Stomach (tissue), 9 donors: ENCODE data around the gene RRAS2. TPM values are rescaled to one million over a fixed set of nuclear protein-coding genes. Genes with fewer than 3 reads are reported as not detected.

Source experiments
- DNase-seq, 2 donors: peaks; one replicate each; pipeline versions ENCODE4 v3.0.0 to v3.0.0-alpha.2; 2013 to 2019
- H3K27ac ChIP-seq, 5 donors: fragments of 200-600 bp in 4 of 5; sonication (generic) in 4 of 5; one replicate each; pipeline ENCODE4 v1.5.1; 2013 to 2019; ENCODE audit warnings: mild to moderate bottlenecking in 1 of 5, moderate library complexity in 1 of 5
- H3K27me3 ChIP-seq, 3 donors: fragments of 200-600 bp; sonication (generic); one replicate each; pipeline ENCODE4 v1.5.1; 2017 to 2019; ENCODE audit warnings: mixed run types in 1 of 3
- H3K36me3 ChIP-seq, 4 donors: fragments of 200-600 bp; sonication (generic); 1 replicate in 3 of 4; 2 replicates in 1 of 4; pipeline ENCODE4 v1.5.1; 2016 to 2019
- H3K4me1 ChIP-seq, 4 donors: fragments of 200-600 bp; sonication (generic); one replicate each; pipeline ENCODE4 v1.5.1; 2016 to 2019
- H3K4me3 ChIP-seq, 4 donors: fragments of 200-600 bp; sonication (generic) in 3 of 4; one replicate each; pipeline ENCODE4 v1.5.1; 2016 to 2019; ENCODE audit warnings: mild to moderate bottlenecking in 1 of 4
- H3K9me3 ChIP-seq, 4 donors: fragments of 200-600 bp; sonication (generic); one replicate each; pipeline ENCODE4 v1.5.1; 2016 to 2019
- CTCF ChIP-seq, 7 experiments: fragments of 450-650 bp in 4 of 7; fragments of 200-600 bp in 3 of 7; sonication (generic) in 3 of 7; IDR thresholded peaks; one replicate each; pipeline ENCODE4 v1.5.1; 2016 to 2019; ENCODE audit warnings: antibody characterized with exemption in 7 of 7, control low read depth in 2 of 7, mild to moderate bottlenecking in 1 of 7
- EP300 ChIP-seq: sonication (generic); formaldehyde crosslinking; IDR thresholded peaks from one replicate; pipeline ENCODE4 v1.6.1; 2017; ENCODE audit warnings: antibody characterized with exemption
- POLR2A ChIP-seq, 4 donors: fragments of 450-650 bp; IDR thresholded peaks; one replicate each; pipeline ENCODE4 v1.6.1; 2016; ENCODE audit warnings: antibody characterized with exemption in 4 of 4, control low read depth in 2 of 4, mild to moderate bottlenecking in 1 of 4, moderate library complexity in 1 of 4
- POLR2AphosphoS5 ChIP-seq, 3 donors: sonication (generic); formaldehyde crosslinking; IDR thresholded peaks; one replicate each; pipeline ENCODE4 v1.6.1; 2016; ENCODE audit warnings: antibody characterized with exemption in 3 of 3
- WGBS, 5 donors: extraction: QIAGEN DNeasy Blood & Tissue Kit in 3 of 5; methylation state at CpG; one replicate each; pipeline versions ENCODE4 v1.1.5 to v1.1.7; 2013 to 2018; 5-methylcytosine and 5-hydroxymethylcytosine counted together
- intact Hi-C: fragments of 100-400 bp; cut with DNase I; formaldehyde crosslinking; loops from one replicate; pipeline ENCODE4 v1.15.1; 2023; ENCODE audit warnings: low total_unique reads
- polyA plus RNA-seq, 3 donors: library from polyadenylated mRNA; stranded (reverse); fragments of 200-250 nt; gene quantifications; one replicate each; pipeline ENCODE4 v1.2.3, GENCODE V29; 2013
- total RNA-seq, 5 donors: library from RNA; depleted of rRNA; stranded (reverse); fragments of >200 nt; gene quantifications; one replicate each; pipeline versions ENCODE4 v1.1.0 to v1.2.3, GENCODE V29; 2014 to 2016
- donor health status: healthy with polysubstance abuse.
- donor health status: Bipolar disorder and iron deficiency.
- donor health status: healthy.

The RRAS2 gene
- total and polyA plus RNA-seq, 8 donors, result 1.2 to 65.0 (median 19.3) TPM

DNA sequence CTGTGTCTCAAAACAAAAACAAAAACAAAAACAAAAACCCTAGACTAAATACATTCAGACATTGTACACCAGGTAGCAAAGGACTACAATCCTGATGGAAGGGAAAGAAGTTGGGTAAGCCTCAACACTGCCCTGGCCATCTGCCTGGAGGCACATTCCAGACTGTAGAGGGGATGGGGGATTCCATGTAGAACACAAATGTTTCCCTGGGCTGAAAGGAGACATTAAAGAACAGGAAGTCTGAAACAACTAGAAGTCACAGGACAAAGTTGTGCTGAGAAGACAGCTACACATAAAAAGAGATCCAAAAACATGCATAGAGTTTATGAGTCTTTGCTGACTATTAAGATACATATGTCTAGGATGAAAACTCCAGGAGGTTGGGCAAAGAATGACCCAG, 83.9 kb downstream of the RRAS2 start:
- intact Hi-C loops, result no loop called here
- peaks cover 0 to 14% (median 6%) of the 10 kb centered on the region in 4 donors for H3K36me3 ChIP-seq
- DNase-seq, result no peak
- H3K4me3 ChIP-seq, result no peak overlapping the region
- no peaks in the 10 kb centered on the region for H3K27me3 ChIP-seq
- H3K9me3 ChIP-seq, result no peaks in the 10 kb centered on the region
- H3K4me1 ChIP-seq, result peaks cover 0 to 9% (median 0%) of the 10 kb centered on the region in 4 donors
- TF ChIP-seq POLR2A (IDR thresholded peaks at IDR 0.05) (no peak), CTCF (IDR thresholded peaks at IDR 0.05) (no peak), EP300 (no peak), POLR2AphosphoS5 (IDR thresholded peaks at IDR 0.05) (no peak)
- H3K27ac ChIP-seq, result no peak overlapping the region

- no peak for TF ChIP-seq POLR2A (IDR thresholded peaks at IDR 0.05)
- no peak for TF ChIP-seq POLR2AphosphoS5 (IDR thresholded peaks at IDR 0.05)
- no peak for TF ChIP-seq EP300
- TF ChIP-seq CTCF (IDR thresholded peaks at IDR 0.05), result no peak
Observed at GRCh38 chr11:14273895-14274294, 85.1 kb downstream of the RRAS2 start.

GRCh38 chr11:14270690-14271542, 88.1 kb downstream of the RRAS2 start:
- no peaks in the 10 kb centered on the region for H3K27me3 ChIP-seq
- intact Hi-C loops, result no loop called here
- no peak overlapping the region for H3K4me3 ChIP-seq
- 53 to 70% (median 58%) methylated on average over 6 of the region's 6 CpGs for WGBS, 5 donors
- no peak for DNase-seq
- H3K4me1 ChIP-seq, result peaks cover 0 to 9% (median 0%) of the 10 kb centered on the region in 4 donors
- H3K9me3 ChIP-seq, result no peaks in the 10 kb centered on the region
- peaks cover under 1 to 20% (median 12%) of the 10 kb centered on the region in 4 donors for H3K36me3 ChIP-seq
- TF ChIP-seq POLR2AphosphoS5 (IDR thresholded peaks at IDR 0.05) (no peak), CTCF (IDR thresholded peaks at IDR 0.05) (no peak), EP300 (no peak), POLR2A (IDR thresholded peaks at IDR 0.05) (no peak)
- no peak overlapping the region for H3K27ac ChIP-seq

More at GRCh38 chr11:14273895-14274294, 85.1 kb downstream of the RRAS2 start:
- peaks cover 0 to 7% (median 3%) of the 10 kb centered on the region in 4 donors for H3K36me3 ChIP-seq
- peaks cover 0 to 9% (median 0%) of the 10 kb centered on the region in 4 donors for H3K4me1 ChIP-seq
- no peaks in the 10 kb centered on the region for H3K27me3 ChIP-seq
- intact Hi-C loops, result no loop called here
- no peak for DNase-seq
- H3K9me3 ChIP-seq, result no peaks in the 10 kb centered on the region
- 80 to 98% (median 86%) methylated on average over 2 of the region's 2 CpGs for WGBS, 5 donors
- H3K4me3 ChIP-seq, result no peak overlapping the region
- no peak overlapping the region for H3K27ac ChIP-seq

GRCh38 chr11:14269692-14270573, 89.0 kb downstream of the RRAS2 start:
- TF ChIP-seq POLR2A (IDR thresholded peaks at IDR 0.05) (no peak), EP300 (no peak), CTCF (IDR thresholded peaks at IDR 0.05) (no peak), POLR2AphosphoS5 (IDR thresholded peaks at IDR 0.05) (no peak)
- Histone ChIP-seq H3K9me3 (no peaks in the 10 kb centered on the region), H3K27me3 (no peaks in the 10 kb centered on the region), H3K4me3 (no peak overlapping the region), H3K4me1 (peaks cover 0 to 9% (median 0%) of the 10 kb centered on the region in 4 donors), H3K36me3 (peaks cover 9 to 30% (median 20%) of the 10 kb centered on the region in 4 donors), H3K27ac (no peak overlapping the region)
- DNase-seq, result no peak
- WGBS, 5 donors, result 73 to 83% (median 77%) methylated on average over 5 of the region's 5 CpGs
- intact Hi-C loops, result no loop called here
